Neural cell (in vitro differentiated cells): ENCODE results near the gene ZNF669. TPM values are rescaled to one million over a fixed set of nuclear protein-coding genes. Genes with fewer than 3 reads are reported as not detected.

Source experiments
- H2AFZ ChIP-seq: fragments of 200-600, 300-800 bp; sonication (generic), shearing (Covaris generic); 2 replicates; pipeline ENCODE4 v1.6.0; 2014; ENCODE audit warnings: low read depth, mild to moderate bottlenecking, antibody characterized with exemption, low read length, moderate library complexity
- H3F3A ChIP-seq: fragments of 200-600 bp; shearing (Covaris generic); 2 replicates; pipeline ENCODE4 v1.6.1; 2016; ENCODE audit warnings: mild to moderate bottlenecking, moderate library complexity, mixed read lengths, antibody characterized with exemption, low read length; ENCODE audit not compliant: insufficient read depth, poor library complexity, severe bottlenecking
- H3K27ac ChIP-seq: fragments of 200-600, 300-800 bp; sonication (generic), shearing (Covaris generic); 2 replicates; pipeline ENCODE4 v1.5.1; 2014; ENCODE audit warnings: mild to moderate bottlenecking, low read length, moderate library complexity
- H3K27me3 ChIP-seq: fragments of 300-800, 200-600 bp; sonication (generic), shearing (Covaris generic); 2 replicates; pipeline ENCODE4 v1.6.0; 2014; ENCODE audit warnings: mild to moderate bottlenecking, low read depth, low read length, moderate library complexity; ENCODE audit not compliant: insufficient read depth
- H3K36me3 ChIP-seq: fragments of 300-800, 200-600 bp; sonication (generic), shearing (Covaris generic); 2 replicates; pipeline ENCODE4 v1.5.1; 2014; ENCODE audit warnings: mild to moderate bottlenecking, antibody characterized with exemption, low read length, moderate library complexity; ENCODE audit not compliant: insufficient read depth
- H3K4me2 ChIP-seq: fragments of 300-800, 200-600 bp; sonication (generic), shearing (Covaris generic); 2 replicates; pipeline ENCODE4 v1.6.0; 2014; ENCODE audit warnings: mild to moderate bottlenecking, low read length
- H3K4me3 ChIP-seq: fragments of 300-800, 200-600 bp; sonication (generic), shearing (Covaris generic); 2 replicates; pipeline ENCODE4 v1.5.1; 2014; ENCODE audit warnings: mild to moderate bottlenecking, low read length, moderate library complexity
- H3K79me2 ChIP-seq: fragments of 200-600 bp; shearing (Covaris generic); replicated peaks from 2 replicates; pipeline ENCODE4 v1.6.0; 2014; ENCODE audit warnings: mild to moderate bottlenecking, low read length, moderate library complexity; ENCODE audit not compliant: insufficient read depth
- H3K9ac ChIP-seq: fragments of 300-800, 200-600 bp; sonication (generic), shearing (Covaris generic); 2 replicates; pipeline ENCODE4 v1.6.1; 2016; ENCODE audit warnings: mild to moderate bottlenecking, low read length, mixed read lengths
- H3K9me2 ChIP-seq: fragments of 200-600 bp; shearing (Covaris generic); 2 replicates; pipeline ENCODE4 v1.6.1; 2016; ENCODE audit warnings: mild to moderate bottlenecking, low read length, mixed read lengths; ENCODE audit not compliant: insufficient read depth
- H3K9me3 ChIP-seq: fragments of 200-600, 300-800 bp; sonication (generic), shearing (Covaris generic); 2 replicates; pipeline ENCODE4 v1.6.1; 2016; ENCODE audit warnings: mild to moderate bottlenecking, mixed run types, low read length, moderate library complexity, mixed read lengths
- H4K20me1 ChIP-seq: fragments of 200-600 bp; shearing (Covaris generic); 2 replicates; pipeline ENCODE4 v1.6.1; 2016; ENCODE audit warnings: mild to moderate bottlenecking, mixed run types; ENCODE audit not compliant: insufficient read depth
- EP300 ChIP-seq: fragments of 450-650 bp; conservative IDR thresholded peaks from 2 replicates; pipeline ENCODE4 v1.6.1; 2014; ENCODE audit warnings: antibody characterized with exemption, mild to moderate bottlenecking, moderate library complexity; ENCODE audit not compliant: poor library complexity, severe bottlenecking
- EZH2 ChIP-seq: fragments of 200-600, 300-800 bp; shearing (Covaris generic), sonication (generic); IDR thresholded peaks from 2 replicates; pipeline ENCODE4 v1.6.1; 2014; ENCODE audit warnings: antibody characterized with exemption, low read length, borderline replicate concordance, mild to moderate bottlenecking; ENCODE audit not compliant: insufficient read depth, poor library complexity, severe bottlenecking
- MXI1 ChIP-seq: fragments of 450-650 bp; conservative IDR thresholded peaks from 2 replicates; pipeline ENCODE4 v1.6.1; 2014; ENCODE audit warnings: antibody characterized with exemption, mild to moderate bottlenecking; ENCODE audit not compliant: poor library complexity, severe bottlenecking
- POLR2AphosphoS5 ChIP-seq: IDR thresholded peaks from 2 replicates; pipeline ENCODE4 v1.6.1; 2012
- RAD21 ChIP-seq: fragments of 450-650 bp; conservative IDR thresholded peaks from 2 replicates; pipeline ENCODE4 v1.6.1; 2014; ENCODE audit warnings: antibody characterized with exemption, mild to moderate bottlenecking, moderate library complexity
- SMC3 ChIP-seq: fragments of 450-650 bp; conservative IDR thresholded peaks from 2 replicates; pipeline ENCODE4 v1.6.1; 2014; ENCODE audit warnings: antibody characterized with exemption, mild to moderate bottlenecking, moderate library complexity; ENCODE audit not compliant: poor library complexity
- TAF1 ChIP-seq: IDR thresholded peaks from 2 replicates; pipeline ENCODE4 v1.6.1; 2012; ENCODE audit warnings: low read depth
- polyA plus RNA-seq: library from polyadenylated mRNA; depleted of rRNA; stranded (reverse); fragments of >200 nt; gene quantifications from 2 replicates; pipeline ENCODE4 v1.2.3, GENCODE V29; 2014
- TF ChIP-seq, protein P1 (sequence below): IDR thresholded peaks from 2 replicates; pipeline ENCODE4 v1.6.1; 2012; ENCODE audit warnings: borderline replicate concordance
- TF ChIP-seq, protein P2 (sequence below): fragments of 450-650 bp; IDR thresholded peaks from 2 replicates; pipeline ENCODE4 v1.5.1; 2014; ENCODE audit warnings: antibody characterized with exemption, mild to moderate bottlenecking, moderate library complexity; ENCODE audit not compliant: poor library complexity, severe bottlenecking

The ZNF669 gene
- polyA plus RNA-seq, 1 donor from 2014 or later = 22.7 TPM

DNA sequence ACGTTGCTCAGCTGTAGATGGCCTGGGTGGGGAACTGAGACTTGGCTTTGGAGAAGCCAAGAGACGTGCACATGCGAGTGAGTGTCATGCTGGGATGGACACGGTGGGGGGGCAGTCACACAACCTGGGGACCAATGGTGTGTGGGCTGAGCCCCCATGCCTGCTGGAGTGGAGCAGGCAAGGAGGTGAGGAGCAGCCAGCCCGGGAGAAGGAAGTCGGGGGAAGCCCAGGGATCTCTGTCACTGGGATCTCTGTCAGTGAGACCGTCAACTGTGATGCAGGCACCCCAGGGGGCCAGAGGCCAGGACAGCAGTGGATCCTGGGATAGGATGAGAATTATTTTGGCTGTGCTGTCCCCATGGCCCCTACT is 11.0 kb upstream of the ZNF669 start:
- Histone ChIP-seq H3K27me3 (peaks cover 20% of the 10 kb centered on the region), H3K9ac (no peak overlapping the region), H3K36me3 (no peaks in the 10 kb centered on the region), H3F3A (no peaks in the 10 kb centered on the region), H2AFZ (no peak overlapping the region), H3K4me2 (no peak overlapping the region), H3K4me3 (no peak overlapping the region), H3K79me2 (no peaks in the 10 kb centered on the region), H4K20me1 (no peaks in the 10 kb centered on the region), H3K9me3 (no peaks in the 10 kb centered on the region), H3K9me2 (no peaks in the 10 kb centered on the region), H3K27ac (no peak overlapping the region)
- no peak for TF ChIP-seq TAF1
- no peak for TF ChIP-seq EP300
- TF ChIP-seq, protein P1, sequence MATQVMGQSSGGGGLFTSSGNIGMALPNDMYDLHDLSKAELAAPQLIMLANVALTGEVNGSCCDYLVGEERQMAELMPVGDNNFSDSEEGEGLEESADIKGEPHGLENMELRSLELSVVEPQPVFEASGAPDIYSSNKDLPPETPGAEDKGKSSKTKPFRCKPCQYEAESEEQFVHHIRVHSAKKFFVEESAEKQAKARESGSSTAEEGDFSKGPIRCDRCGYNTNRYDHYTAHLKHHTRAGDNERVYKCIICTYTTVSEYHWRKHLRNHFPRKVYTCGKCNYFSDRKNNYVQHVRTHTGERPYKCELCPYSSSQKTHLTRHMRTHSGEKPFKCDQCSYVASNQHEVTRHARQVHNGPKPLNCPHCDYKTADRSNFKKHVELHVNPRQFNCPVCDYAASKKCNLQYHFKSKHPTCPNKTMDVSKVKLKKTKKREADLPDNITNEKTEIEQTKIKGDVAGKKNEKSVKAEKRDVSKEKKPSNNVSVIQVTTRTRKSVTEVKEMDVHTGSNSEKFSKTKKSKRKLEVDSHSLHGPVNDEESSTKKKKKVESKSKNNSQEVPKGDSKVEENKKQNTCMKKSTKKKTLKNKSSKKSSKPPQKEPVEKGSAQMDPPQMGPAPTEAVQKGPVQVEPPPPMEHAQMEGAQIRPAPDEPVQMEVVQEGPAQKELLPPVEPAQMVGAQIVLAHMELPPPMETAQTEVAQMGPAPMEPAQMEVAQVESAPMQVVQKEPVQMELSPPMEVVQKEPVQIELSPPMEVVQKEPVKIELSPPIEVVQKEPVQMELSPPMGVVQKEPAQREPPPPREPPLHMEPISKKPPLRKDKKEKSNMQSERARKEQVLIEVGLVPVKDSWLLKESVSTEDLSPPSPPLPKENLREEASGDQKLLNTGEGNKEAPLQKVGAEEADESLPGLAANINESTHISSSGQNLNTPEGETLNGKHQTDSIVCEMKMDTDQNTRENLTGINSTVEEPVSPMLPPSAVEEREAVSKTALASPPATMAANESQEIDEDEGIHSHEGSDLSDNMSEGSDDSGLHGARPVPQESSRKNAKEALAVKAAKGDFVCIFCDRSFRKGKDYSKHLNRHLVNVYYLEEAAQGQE = no peak
- TF ChIP-seq, protein P2, sequence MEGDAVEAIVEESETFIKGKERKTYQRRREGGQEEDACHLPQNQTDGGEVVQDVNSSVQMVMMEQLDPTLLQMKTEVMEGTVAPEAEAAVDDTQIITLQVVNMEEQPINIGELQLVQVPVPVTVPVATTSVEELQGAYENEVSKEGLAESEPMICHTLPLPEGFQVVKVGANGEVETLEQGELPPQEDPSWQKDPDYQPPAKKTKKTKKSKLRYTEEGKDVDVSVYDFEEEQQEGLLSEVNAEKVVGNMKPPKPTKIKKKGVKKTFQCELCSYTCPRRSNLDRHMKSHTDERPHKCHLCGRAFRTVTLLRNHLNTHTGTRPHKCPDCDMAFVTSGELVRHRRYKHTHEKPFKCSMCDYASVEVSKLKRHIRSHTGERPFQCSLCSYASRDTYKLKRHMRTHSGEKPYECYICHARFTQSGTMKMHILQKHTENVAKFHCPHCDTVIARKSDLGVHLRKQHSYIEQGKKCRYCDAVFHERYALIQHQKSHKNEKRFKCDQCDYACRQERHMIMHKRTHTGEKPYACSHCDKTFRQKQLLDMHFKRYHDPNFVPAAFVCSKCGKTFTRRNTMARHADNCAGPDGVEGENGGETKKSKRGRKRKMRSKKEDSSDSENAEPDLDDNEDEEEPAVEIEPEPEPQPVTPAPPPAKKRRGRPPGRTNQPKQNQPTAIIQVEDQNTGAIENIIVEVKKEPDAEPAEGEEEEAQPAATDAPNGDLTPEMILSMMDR = no peak
- TF ChIP-seq EZH2 = no peak
- no peak for TF ChIP-seq POLR2AphosphoS5
- no peak for TF ChIP-seq RAD21
- no peak for TF ChIP-seq SMC3
- TF ChIP-seq MXI1 = no peak

DNA sequence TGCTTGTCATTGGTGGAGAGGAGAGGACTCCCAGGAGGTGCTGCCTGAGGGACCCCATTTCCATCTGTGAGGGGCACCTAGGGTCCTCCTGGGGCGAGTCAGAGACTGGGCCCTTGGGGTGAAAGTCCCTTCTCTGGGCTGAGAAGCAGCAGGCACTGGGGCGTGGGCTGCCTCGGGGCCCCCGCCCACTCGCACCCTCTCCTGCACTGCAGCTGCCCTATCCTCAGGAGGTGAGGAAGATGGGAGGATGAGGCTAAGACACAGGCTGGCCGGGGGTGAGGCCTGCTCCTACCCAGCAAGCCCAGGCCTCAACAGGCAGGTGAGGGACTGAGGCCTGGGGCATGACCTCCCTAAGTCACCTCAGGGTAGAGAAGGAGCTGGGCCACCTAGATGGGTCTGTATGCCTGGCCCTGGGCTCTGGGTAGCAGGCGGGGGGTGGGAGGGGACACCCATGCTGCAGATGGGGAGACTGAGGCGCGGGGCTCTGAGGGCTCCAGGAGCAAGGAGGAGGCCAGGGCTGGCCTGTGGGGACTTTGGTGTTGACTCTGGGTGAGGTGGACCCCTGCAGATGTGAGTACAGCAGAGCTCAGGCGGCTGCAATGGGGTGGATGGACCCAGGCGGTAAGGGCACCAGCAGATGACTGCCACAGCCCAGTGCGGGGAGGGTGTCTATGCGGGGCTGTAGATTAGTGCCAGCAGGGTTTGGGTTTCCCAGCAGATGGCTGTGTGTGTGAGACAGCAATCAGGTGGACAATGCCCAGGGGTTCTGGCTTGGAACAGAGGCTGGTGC is 10.4 kb upstream of the ZNF669 start:
- H2AFZ ChIP-seq = no peak overlapping the region

More for the DNA sequence above, 10.4 kb upstream of the ZNF669 start:
- Histone ChIP-seq H3K9ac (no peak overlapping the region), H3K9me3 (no peaks in the 10 kb centered on the region), H3K27me3 (peaks cover 20% of the 10 kb centered on the region), H3K4me3 (no peak overlapping the region), H4K20me1 (no peaks in the 10 kb centered on the region), H3K4me2 (no peak overlapping the region), H3K79me2 (no peaks in the 10 kb centered on the region), H3F3A (no peaks in the 10 kb centered on the region), H3K36me3 (no peaks in the 10 kb centered on the region), H3K27ac (no peak overlapping the region), H3K9me2 (no peaks in the 10 kb centered on the region)
- no peak for TF ChIP-seq MXI1
- TF ChIP-seq RAD21 = no peak
- TF ChIP-seq, protein P2 = no peak
- TF ChIP-seq POLR2AphosphoS5 = no peak
- no peak for TF ChIP-seq SMC3
- TF ChIP-seq, protein P1 = no peak
- TF ChIP-seq TAF1 = no peak
- no peak for TF ChIP-seq EP300
